DOHH2 (cell line): Measurements from ENCODE around the gene CYB5A.

Experiments
- H3F3A ChIP-seq: fragments of 200-600 bp; sonication (generic), shearing (Covaris generic); 2 replicates; pipeline ENCODE4 v1.6.0; 2016; ENCODE audit warnings: antibody characterized with exemption, mild to moderate bottlenecking; ENCODE audit not compliant: control insufficient read depth, insufficient read depth
- H3K27ac ChIP-seq: fragments of 200-600 bp; sonication (generic); 2 replicates; pipeline ENCODE4 v1.5.1; 2014; ENCODE audit warnings: low read depth, mild to moderate bottlenecking, low read length, moderate library complexity
- H3K27me3 ChIP-seq: fragments of 200-600 bp; sonication (generic); 2 replicates; pipeline ENCODE4 v1.6.1; 2014; ENCODE audit warnings: mild to moderate bottlenecking, low read length, mixed read lengths; ENCODE audit not compliant: control insufficient read depth
- H3K36me3 ChIP-seq: fragments of 200-600 bp; sonication (generic); 2 replicates; pipeline ENCODE4 v1.6.1; 2014; ENCODE audit warnings: mild to moderate bottlenecking, low read length, moderate library complexity, mixed read lengths; ENCODE audit not compliant: control insufficient read depth
- H3K4me1 ChIP-seq: fragments of 200-600 bp; sonication (generic); 2 replicates; pipeline ENCODE4 v1.6.1; 2014; ENCODE audit warnings: mild to moderate bottlenecking, low read length, mixed read lengths; ENCODE audit not compliant: control insufficient read depth
- H3K4me2 ChIP-seq: fragments of 200-600 bp; sonication (generic); 2 replicates; pipeline ENCODE4 v1.6.0; 2014; ENCODE audit warnings: mild to moderate bottlenecking, low read length, moderate library complexity
- H3K4me3 ChIP-seq: fragments of 200-600 bp; sonication (generic); 2 replicates; pipeline ENCODE4 v1.5.1; 2014; ENCODE audit warnings: mild to moderate bottlenecking, low read length, mixed read lengths
- H3K79me2 ChIP-seq: fragments of 200-600 bp; sonication (generic); 2 replicates; pipeline ENCODE4 v1.6.1; 2014; ENCODE audit warnings: mild to moderate bottlenecking, low read length, mixed read lengths; ENCODE audit not compliant: control insufficient read depth
- H3K9me2 ChIP-seq: fragments of 200-600 bp; sonication (generic); replicated peaks from 2 replicates; pipeline ENCODE4 v1.6.1; 2014; ENCODE audit warnings: mild to moderate bottlenecking, low read length, mixed read lengths; ENCODE audit not compliant: control insufficient read depth
- H3K9me3 ChIP-seq: fragments of 200-600 bp; sonication (generic); 2 replicates; pipeline ENCODE4 v1.6.1; 2014; ENCODE audit warnings: antibody characterized with exemption, low read length, mixed read lengths; ENCODE audit not compliant: control insufficient read depth, insufficient read depth
- H4K20me1 ChIP-seq: fragments of 200-600 bp; sonication (generic); 2 replicates; pipeline ENCODE4 v1.6.0; 2014; ENCODE audit warnings: low read depth, mild to moderate bottlenecking, antibody characterized with exemption, low read length, moderate library complexity; ENCODE audit not compliant: control insufficient read depth, insufficient read depth
- CTCF ChIP-seq: fragments of 200-600 bp; sonication (generic); IDR thresholded peaks from one replicate; pipeline ENCODE4 v1.5.1; 2014; ENCODE audit warnings: antibody characterized with exemption, mild to moderate bottlenecking, low read depth, low read length; ENCODE audit not compliant: poor library complexity, severe bottlenecking
- EZH2phosphoT487 ChIP-seq: fragments of 200-600 bp; sonication (generic); IDR thresholded peaks from 2 replicates; pipeline ENCODE4 v1.6.1; 2017; ENCODE audit warnings: borderline replicate concordance, mild to moderate bottlenecking, antibody characterized with exemption, low read length, moderate library complexity, mixed read lengths

Gene CYB5A

GRCh38 chr18:74221081-74221480 is 70.7 kb downstream of the CYB5A start:
- Histone ChIP-seq H3K4me1 (no peaks in the 10 kb centered on the region), H3K9me3 (no peaks in the 10 kb centered on the region), H3K27ac (no peak overlapping the region), H3K79me2 (no peaks in the 10 kb centered on the region), H3K36me3 (no peaks in the 10 kb centered on the region), H3K27me3 (no peaks in the 10 kb centered on the region), H4K20me1 (no peaks in the 10 kb centered on the region), H3K4me2 (no peak overlapping the region), H3K9me2 (no peaks in the 10 kb centered on the region), H3K4me3 (no peak overlapping the region), H3F3A (no peaks in the 10 kb centered on the region)
- TF ChIP-seq EZH2phosphoT487 (no peak), CTCF (no peak)

GRCh38 chr18:74219056-74219455 is 72.7 kb downstream of the CYB5A start:
- H3K4me3 ChIP-seq = no peak overlapping the region
- H3K79me2 ChIP-seq = no peaks in the 10 kb centered on the region
- no peaks in the 10 kb centered on the region for H3K4me1 ChIP-seq
- no peaks in the 10 kb centered on the region for H3K27me3 ChIP-seq
- H3K9me2 ChIP-seq = no peaks in the 10 kb centered on the region
- H3K27ac ChIP-seq = no peak overlapping the region
- no peaks in the 10 kb centered on the region for H4K20me1 ChIP-seq
- H3K36me3 ChIP-seq = no peaks in the 10 kb centered on the region
- no peaks in the 10 kb centered on the region for H3F3A ChIP-seq
- H3K4me2 ChIP-seq = no peak overlapping the region
- no peaks in the 10 kb centered on the region for H3K9me3 ChIP-seq
- TF ChIP-seq CTCF (no peak), EZH2phosphoT487 (no peak)

- Histone ChIP-seq H3K4me3 (no peak overlapping the region), H3K4me2 (no peak overlapping the region)
- TF ChIP-seq CTCF (no peak), EZH2phosphoT487 (no peak)
Observed at GRCh38 chr18:74217476-74218143, 74.2 kb downstream of the CYB5A start.

More at GRCh38 chr18:74217476-74218143, 74.2 kb downstream of the CYB5A start:
- H3F3A ChIP-seq = no peaks in the 10 kb centered on the region
- H3K36me3 ChIP-seq = no peaks in the 10 kb centered on the region
- H3K4me1 ChIP-seq = no peaks in the 10 kb centered on the region
- H3K27ac ChIP-seq = no peak overlapping the region
- no peaks in the 10 kb centered on the region for H3K9me3 ChIP-seq
- no peaks in the 10 kb centered on the region for H3K27me3 ChIP-seq
- no peaks in the 10 kb centered on the region for H4K20me1 ChIP-seq
- H3K79me2 ChIP-seq = no peaks in the 10 kb centered on the region
- H3K9me2 ChIP-seq = no peaks in the 10 kb centered on the region
